Stimulated activated CD4-positive, alpha-beta T cell treated with anti-CD3 and anti-CD28 coated beads, Interleukin-2, amount 100 ng/mL, for 4 hours (primary cell): ENCODE measurements around the gene VDR.

Experiments
- DNase-seq: peaks from one replicate; pipeline ENCODE4 v3.0.0-alpha.2; 2020; ENCODE audit warnings: low read depth

The VDR gene

GRCh38 chr12:47930634-47931033, 25.8 kb upstream of the VDR start:
- no peak for DNase-seq

- DNase-seq, result no peak
Measured at GRCh38 chr12:47927346-47927745, 22.6 kb upstream of the VDR start.

- DNase-seq, result no peak
Measured at GRCh38 chr12:47921907-47922306, 17.1 kb upstream of the VDR start.

- DNase-seq, result no peak
Measured at GRCh38 chr12:47920913-47921312, 16.1 kb upstream of the VDR start.

GRCh38 chr12:47913081-47913480, 8.3 kb upstream of the VDR start:
- no peak for DNase-seq

GRCh38 chr12:47912556-47912955, 7.8 kb upstream of the VDR start:
- no peak for DNase-seq

GRCh38 chr12:47910981-47911380, 6.2 kb upstream of the VDR start:
- no peak for DNase-seq

- no peak for DNase-seq
Measured at GRCh38 chr12:47910486-47910885, 5.7 kb upstream of the VDR start.

- DNase-seq, result no peak
Measured at GRCh38 chr12:47909839-47910465, 5.2 kb upstream of the VDR start.

- DNase-seq, result no peak
Measured at GRCh38 chr12:47908738-47909137, 3.9 kb upstream of the VDR start.

- DNase-seq, result no peak
Measured at GRCh38 chr12:47907851-47908454, 3.2 kb upstream of the VDR start.

- peak; percentile 60 for DNase-seq
Measured at GRCh38 chr12:47903927-47904712, 674 bp downstream of the VDR start.

GRCh38 chr12:47903151-47903611, 1.6 kb downstream of the VDR start:
- no peak for DNase-seq

GRCh38 chr12:47902131-47902639, 2.6 kb downstream of the VDR start:
- no peak for DNase-seq

- no peak for DNase-seq
Measured at GRCh38 chr12:47901718-47902093, 3.1 kb downstream of the VDR start.

GRCh38 chr12:47901063-47901717, 3.6 kb downstream of the VDR start:
- no peak for DNase-seq

- no peak for DNase-seq
Measured at GRCh38 chr12:47900131-47901062, 4.4 kb downstream of the VDR start.

GRCh38 chr12:47899466-47899865, 5.3 kb downstream of the VDR start:
- DNase-seq, result no peak

- DNase-seq, result no peak
Measured at GRCh38 chr12:47896633-47897032, 8.2 kb downstream of the VDR start.

- no peak for DNase-seq
Measured at GRCh38 chr12:47896022-47896421, 8.8 kb downstream of the VDR start.

- no peak for DNase-seq
Measured at GRCh38 chr12:47894652-47895051, 10.1 kb downstream of the VDR start.
